ENCODE measurements around the gene MBLAC2.
A peak's percentile ranks its signal among the peaks of the same experiment; 100 is the strongest.

Gene MBLAC2

GRCh38 chr5:90424245-90424644, 50.3 kb downstream of the MBLAC2 start:
- TF ChIP-seq CTCF (IDR thresholded peaks at IDR 0.05): no peak
- H3K4me3 ChIP-seq: no peak overlapping the region
- no peak for DNase-seq (ENCODE audit: low spot score)
- no peak overlapping the region for H3K27ac ChIP-seq

GRCh38 chr5:90421136-90421535, 53.4 kb downstream of the MBLAC2 start:
- H3K27ac ChIP-seq: no peak overlapping the region
- TF ChIP-seq CTCF (IDR thresholded peaks at IDR 0.05): no peak
- no peak for DNase-seq (ENCODE audit: low spot score)

GRCh38 chr5:90418214-90418613, 56.4 kb downstream of the MBLAC2 start:
- Histone ChIP-seq H3K27ac (no peak overlapping the region), H3K4me3 (no peak overlapping the region)
- DNase-seq (ENCODE audit: low spot score): no peak
- no peak for TF ChIP-seq CTCF (IDR thresholded peaks at IDR 0.05)

More at GRCh38 chr5:90421136-90421535, 53.4 kb downstream of the MBLAC2 start:
- no peak overlapping the region for H3K4me3 ChIP-seq

- DNase-seq (ENCODE audit: low spot score): no peak
- peak overlapping the region; percentile 90 for H3K4me3 ChIP-seq
- peak overlapping the region; percentile 97 to 98 for H3K27ac ChIP-seq
- TF ChIP-seq CTCF (IDR thresholded peaks at IDR 0.05): no peak
Observed at GRCh38 chr5:90410178-90410762, 64.3 kb downstream of the MBLAC2 start.

- peak within 1 kb of the TSS; percentile 97 to 98 for H3K27ac ChIP-seq
- peak; percentile 95 for DNase-seq (ENCODE audit: low spot score)
- TF ChIP-seq CTCF (IDR thresholded peaks at IDR 0.05): no peak
- H3K4me3 ChIP-seq: peak within 1 kb of the TSS; percentile 90
Observed at GRCh38 chr5:90409318-90410177, 65.0 kb downstream of the MBLAC2 start, which contains the start of gene CETN3. CETN3 (minus strand) TSS chr5:90409756; CDS start chr5:90409661, 95 bp downstream.

GRCh38 chr5:90408571-90409317, 65.8 kb downstream of the MBLAC2 start:
- peak overlapping the region; percentile 90 for H3K4me3 ChIP-seq
- DNase-seq (ENCODE audit: low spot score): no peak
- no peak for TF ChIP-seq CTCF (IDR thresholded peaks at IDR 0.05)
- H3K27ac ChIP-seq: peak overlapping the region; percentile 97 to 98

All from coronary artery (tissue), 2 donors.